Measurements from ENCODE around the gene GPHN. TPM values are rescaled to one million over a fixed set of nuclear protein-coding genes. Genes with fewer than 3 reads are reported as not detected.
A peak's percentile ranks its signal among the peaks of the same experiment; 100 is the strongest.

GPHN gene
- polyA plus RNA-seq, 6 donors from 2014 or later = 0.10 to 9.7 (median 4.1) TPM

GRCh38 chr14:66629499-66629898 lies 121.6 kb downstream of the GPHN start:
- H3K4me1 Mint-ChIP-seq = no peaks in the 10 kb centered on the region
- no peaks in the 10 kb centered on the region for H3K27me3 Mint-ChIP-seq
- ATAC-seq (ENCODE audit: low read depth in 2 of 2) = no peak
- H3K27ac Mint-ChIP-seq = no peak overlapping the region
- H3K4me3 Mint-ChIP-seq = no peak overlapping the region
- no peaks in the 10 kb centered on the region for H3K36me3 Mint-ChIP-seq
- no peak for DNase-seq
- H3K9me3 Mint-ChIP-seq = peaks cover 0 to 8% (median 4%) of the 10 kb centered on the region in 7 donors

- Mint-ChIP-seq H3K4me3 (no peak overlapping the region), H3K4me1 (no peaks in the 10 kb centered on the region)
Measured at GRCh38 chr14:66634876-66635275, 126.9 kb downstream of the GPHN start.

GRCh38 chr14:66635435-66635834 lies 127.5 kb downstream of the GPHN start:
- Mint-ChIP-seq H3K4me3 (no peak overlapping the region), H3K4me1 (no peaks in the 10 kb centered on the region), H3K27ac (no peak overlapping the region), H3K9me3 (peaks cover 0 to 8% (median 4%) of the 10 kb centered on the region in 7 donors), H3K36me3 (no peaks in the 10 kb centered on the region), H3K27me3 (no peaks in the 10 kb centered on the region)
- DNase-seq (no peak), ATAC-seq (ENCODE audit: low read depth in 2 of 2) (no peak)

More at GRCh38 chr14:66634876-66635275, 126.9 kb downstream of the GPHN start:
- ATAC-seq (ENCODE audit: low read depth in 2 of 2) (no peak), DNase-seq (no peak)
- Mint-ChIP-seq H3K27ac (peak overlapping the region in 1 of 6 donors; percentile 28), H3K36me3 (no peaks in the 10 kb centered on the region), H3K9me3 (peaks cover 0 to 8% (median 4%) of the 10 kb centered on the region in 7 donors), H3K27me3 (no peaks in the 10 kb centered on the region)

- DNase-seq (no peak), ATAC-seq (ENCODE audit: low read depth in 2 of 2) (no peak)
- Mint-ChIP-seq H3K36me3 (no peaks in the 10 kb centered on the region), H3K4me3 (no peak overlapping the region), H3K9me3 (peaks cover 0 to 8% (median 4%) of the 10 kb centered on the region in 7 donors), H3K27me3 (no peaks in the 10 kb centered on the region), H3K4me1 (no peaks in the 10 kb centered on the region), H3K27ac (no peak overlapping the region)
Measured at GRCh38 chr14:66636240-66636639, 128.3 kb downstream of the GPHN start.

- H3K36me3 Mint-ChIP-seq = no peaks in the 10 kb centered on the region
- DNase-seq = no peak
- no peak overlapping the region for H3K4me3 Mint-ChIP-seq
- no peak overlapping the region for H3K27ac Mint-ChIP-seq
- H3K27me3 Mint-ChIP-seq = no peaks in the 10 kb centered on the region
- peaks cover 0 to 8% (median 0%) of the 10 kb centered on the region in 3 donors for H3K4me1 Mint-ChIP-seq
- ATAC-seq (ENCODE audit: low read depth in 2 of 2) = no peak
- H3K9me3 Mint-ChIP-seq = peaks cover 0 to 4% (median 0%) of the 10 kb centered on the region in 7 donors
Measured at GRCh38 chr14:66638689-66639088, 130.7 kb downstream of the GPHN start.

GRCh38 chr14:66641861-66642635 lies 134.1 kb downstream of the GPHN start:
- no peaks in the 10 kb centered on the region for H3K27me3 Mint-ChIP-seq
- H3K4me3 Mint-ChIP-seq = no peak overlapping the region
- ATAC-seq (ENCODE audit: low read depth in 2 of 2) (no peak), DNase-seq (no peak)
- H3K4me1 Mint-ChIP-seq = peaks cover 0 to 8% (median 1%) of the 10 kb centered on the region in 3 donors
- no peaks in the 10 kb centered on the region for H3K36me3 Mint-ChIP-seq
- no peaks in the 10 kb centered on the region for H3K9me3 Mint-ChIP-seq
- H3K27ac Mint-ChIP-seq = no peak overlapping the region

GRCh38 chr14:66643344-66643743 lies 135.4 kb downstream of the GPHN start:
- no peak for ATAC-seq (ENCODE audit: low read depth in 2 of 2)
- no peak overlapping the region for H3K27ac Mint-ChIP-seq
- peaks cover 0 to 8% (median 1%) of the 10 kb centered on the region in 3 donors for H3K4me1 Mint-ChIP-seq
- no peak overlapping the region for H3K4me3 Mint-ChIP-seq
- DNase-seq = no peak
- no peaks in the 10 kb centered on the region for H3K27me3 Mint-ChIP-seq
- H3K36me3 Mint-ChIP-seq = no peaks in the 10 kb centered on the region
- no peaks in the 10 kb centered on the region for H3K9me3 Mint-ChIP-seq

- H3K9me3 Mint-ChIP-seq = no peaks in the 10 kb centered on the region
- H3K27ac Mint-ChIP-seq = peak overlapping the region in 1 of 6 donors; percentile 29
- DNase-seq = no peak
- no peaks in the 10 kb centered on the region for H3K36me3 Mint-ChIP-seq
- ATAC-seq (ENCODE audit: low read depth in 2 of 2) = no peak
- peaks cover 0 to 8% (median 1%) of the 10 kb centered on the region in 3 donors for H3K4me1 Mint-ChIP-seq
- no peaks in the 10 kb centered on the region for H3K27me3 Mint-ChIP-seq
- no peak overlapping the region for H3K4me3 Mint-ChIP-seq
Measured at GRCh38 chr14:66645716-66646115, 137.8 kb downstream of the GPHN start.

- Mint-ChIP-seq H3K27me3 (no peaks in the 10 kb centered on the region), H3K27ac (no peak overlapping the region), H3K9me3 (peaks cover 0 to 4% (median 0%) of the 10 kb centered on the region in 7 donors), H3K4me1 (peaks cover 0 to 1% (median 0%) of the 10 kb centered on the region in 3 donors), H3K4me3 (no peak overlapping the region), H3K36me3 (no peaks in the 10 kb centered on the region)
- no peak for ATAC-seq (ENCODE audit: low read depth in 2 of 2)
- no peak for DNase-seq
Measured at GRCh38 chr14:66649498-66649897, 141.6 kb downstream of the GPHN start.

GRCh38 chr14:66650491-66650911 lies 142.6 kb downstream of the GPHN start:
- H3K36me3 Mint-ChIP-seq = no peaks in the 10 kb centered on the region
- H3K4me3 Mint-ChIP-seq = no peak overlapping the region
- no peaks in the 10 kb centered on the region for H3K27me3 Mint-ChIP-seq
- DNase-seq (no peak), ATAC-seq (ENCODE audit: low read depth in 2 of 2) (no peak)
- peaks cover 0 to 9% (median 0%) of the 10 kb centered on the region in 7 donors for H3K9me3 Mint-ChIP-seq
- peak overlapping the region in 1 of 6 donors; percentile 56 for H3K27ac Mint-ChIP-seq
- peaks cover 0 to 1% (median 0%) of the 10 kb centered on the region in 3 donors for H3K4me1 Mint-ChIP-seq

- H3K4me1 Mint-ChIP-seq = no peaks in the 10 kb centered on the region
- H3K27me3 Mint-ChIP-seq = no peaks in the 10 kb centered on the region
- ATAC-seq (ENCODE audit: low read depth in 2 of 2) (no peak), DNase-seq (no peak)
- peaks cover 0 to 20% (median 9%) of the 10 kb centered on the region in 7 donors for H3K9me3 Mint-ChIP-seq
- H3K27ac Mint-ChIP-seq = no peak overlapping the region
- H3K4me3 Mint-ChIP-seq = no peak overlapping the region
- peaks cover 0 to 3% of the 10 kb centered on the region in 2 donors for H3K36me3 Mint-ChIP-seq
Measured at GRCh38 chr14:66651536-66652220, 143.7 kb downstream of the GPHN start.

GRCh38 chr14:66652525-66653106 lies 144.7 kb downstream of the GPHN start:
- H3K9me3 Mint-ChIP-seq = peaks cover 0 to 27% (median 13%) of the 10 kb centered on the region in 7 donors
- H3K4me3 Mint-ChIP-seq = no peak overlapping the region
- H3K4me1 Mint-ChIP-seq = no peaks in the 10 kb centered on the region
- peak overlapping the region in 1 of 6 donors; percentile 59 for H3K27ac Mint-ChIP-seq
- ATAC-seq (ENCODE audit: low read depth in 2 of 2) (no peak), DNase-seq (no peak)
- peaks cover under 1 to 6% of the 10 kb centered on the region in 2 donors for H3K36me3 Mint-ChIP-seq
- no peaks in the 10 kb centered on the region for H3K27me3 Mint-ChIP-seq

- ATAC-seq (ENCODE audit: low read depth in 2 of 2) = no peak
- peaks cover 8 to 17% of the 10 kb centered on the region in 2 donors for H3K36me3 Mint-ChIP-seq
- H3K4me3 Mint-ChIP-seq = no peak overlapping the region
- no peak for DNase-seq
- no peaks in the 10 kb centered on the region for H3K4me1 Mint-ChIP-seq
- H3K9me3 Mint-ChIP-seq = peaks cover 0 to 56% (median 33%) of the 10 kb centered on the region in 7 donors
- peak overlapping the region in 1 of 6 donors; percentile 2 for H3K27ac Mint-ChIP-seq
- H3K27me3 Mint-ChIP-seq = no peaks in the 10 kb centered on the region
Measured at GRCh38 chr14:66657780-66658179, 149.8 kb downstream of the GPHN start.
